K562 (cell line): ENCODE measurements around the gene NUCB2. TPM values are rescaled to one million over a fixed set of nuclear protein-coding genes. Genes with fewer than 3 reads are reported as not detected.

Source experiments
- CEBPB ChIP-seq: fragments of 450-650 bp; IDR thresholded peaks from 2 replicates; pipeline ENCODE4 v1.6.1; 2016; ENCODE audit warnings: missing genetic modification characterization, missing compliant biosample characterization
- CREB3L1 ChIP-seq: fragments of 450-650 bp; IDR thresholded peaks from 2 replicates; pipeline ENCODE4 v1.6.1; 2014; ENCODE audit warnings: low read depth, mild to moderate bottlenecking, moderate library complexity, borderline replicate concordance
- ESRRA ChIP-seq: fragments of 450-650 bp; IDR thresholded peaks from 2 replicates; pipeline ENCODE4 v1.6.1; 2014; ENCODE audit warnings: low read depth, mild to moderate bottlenecking, moderate library complexity, borderline replicate concordance
- FOXP4 ChIP-seq: sonication (generic); formaldehyde crosslinking; IDR thresholded peaks from 2 replicates; pipeline ENCODE4 v1.8.0; 2022; ENCODE audit warnings: mild to moderate bottlenecking, missing genetic modification reagents, borderline replicate concordance
- HDAC1 ChIP-seq, 2 experiments: fragments of 450-650 bp; IDR thresholded peaks; 2 replicates each; pipeline ENCODE4 v1.6.1; 2016 to 2017; ENCODE audit warnings: inconsistent platforms in 1 of 2, mild to moderate bottlenecking in 1 of 2, moderate library complexity in 1 of 2
- HDAC3 ChIP-seq: fragments of 450-650 bp; IDR thresholded peaks from 2 replicates; pipeline ENCODE4 v1.6.1; 2018; ENCODE audit warnings: borderline replicate concordance, mild to moderate bottlenecking, moderate library complexity; ENCODE audit not compliant: partially characterized antibody
- JUNB ChIP-seq: fragments of 450-650 bp; formaldehyde crosslinking; conservative IDR thresholded peaks from 2 replicates; pipeline ENCODE4 v1.4.0; 2020; ENCODE audit warnings: mild to moderate bottlenecking
- MAFG ChIP-seq: fragments of 450-650 bp; conservative IDR thresholded peaks from 2 replicates; pipeline ENCODE4 v1.6.1; 2016; ENCODE audit warnings: missing genetic modification characterization, missing compliant biosample characterization
- MEF2A ChIP-seq: IDR thresholded peaks from 2 replicates; pipeline ENCODE4 v1.6.1; 2011; ENCODE audit warnings: low read depth, mild to moderate bottlenecking, low read length, moderate library complexity; ENCODE audit not compliant: control insufficient read depth
- NR2C1 ChIP-seq, 2 experiments: fragments of 450-650 bp; IDR thresholded peaks; 2 replicates each; pipeline ENCODE4 v1.6.1; 2017; ENCODE audit warnings: mild to moderate bottlenecking in 2 of 2, antibody characterized with exemption in 1 of 2, inconsistent platforms in 1 of 2, missing compliant biosample characterization in 1 of 2, missing genetic modification characterization in 1 of 2
- POU5F1 ChIP-seq: fragments of 150-350 bp; IDR thresholded peaks from 2 replicates; pipeline ENCODE4 v1.6.1; 2014; ENCODE audit warnings: borderline replicate concordance, low read length, low read depth, mild to moderate bottlenecking; ENCODE audit not compliant: partially characterized antibody
- SIRT6 ChIP-seq: IDR thresholded peaks from one replicate; pipeline ENCODE4 v1.6.1; 2012; ENCODE audit warnings: low read depth, mild to moderate bottlenecking, control low read depth, inconsistent platforms, low read length, moderate library complexity
- SMARCA5 ChIP-seq: fragments of 450-650 bp; IDR thresholded peaks from 2 replicates; pipeline ENCODE4 v1.6.1; 2016
- SNIP1 ChIP-seq: fragments of 450-650 bp; IDR thresholded peaks from 2 replicates; pipeline ENCODE4 v1.7.1; 2017; ENCODE audit warnings: low read depth, mild to moderate bottlenecking
- SPI1 ChIP-seq: IDR thresholded peaks from 2 replicates; pipeline ENCODE4 v1.6.1; 2011; ENCODE audit warnings: low read depth, low read length, control low read depth, borderline replicate concordance
- SRSF9 ChIP-seq: fragments of 200-400 bp; formaldehyde crosslinking; IDR thresholded peaks from 2 replicates; pipeline ENCODE4 v1.6.1; 2017; ENCODE audit warnings: low read depth, low read length, borderline replicate concordance
- ZC3H11A ChIP-seq: IDR thresholded peaks from 2 replicates; pipeline ENCODE4 v1.6.1; 2012; ENCODE audit warnings: low read depth, low read length, improper control_type of control experiment
- ZHX1 ChIP-seq: fragments of 150-350 bp; conservative IDR thresholded peaks from 2 replicates; pipeline ENCODE4 v1.6.1; 2014; ENCODE audit warnings: low read length
- polyA plus RNA-seq, 8 experiments: library from polyadenylated mRNA; depleted of rRNA in 4 of 8; stranded (reverse) in 5 of 8; unstranded in 3 of 8; fragments of >200 nt; fragmentation: Nextera tagmentation in 2 of 8; fragmentation: Illumina TruSeq in 1 of 8; extraction: Ambion mirVana in 2 of 8; extraction: Trizol in 1 of 8; gene quantifications; 2 replicates each; pipeline versions ENCODE4 v1.2.1 to v1.2.3, GENCODE V29; 2011 to 2014; ENCODE audit warnings: inconsistent platforms in 1 of 8, missing spikeins in 1 of 8
- total RNA-seq, 7 experiments: library from RNA; depleted of rRNA in 6 of 7; stranded (reverse); fragments of >200 nt in 6 of 7; fragmentation: Illumina TruSeq in 2 of 7; extraction: Trizol in 2 of 7; gene quantifications; 2 replicates each; pipeline versions ENCODE4 v1.2.1 to v1.2.3, GENCODE V29; 2011 to 2021; ENCODE audit warnings: low replicate concordance in 1 of 7
- TF ChIP-seq, protein P1 (sequence below): IDR thresholded peaks from 2 replicates; pipeline ENCODE4 v1.6.1; 2012; ENCODE audit warnings: low read depth, low read length, improper control_type of control experiment, borderline replicate concordance

Gene NUCB2
- total and polyA plus RNA-seq, 9 of the 15 experiments (the other 6 are each of a cell fraction or from before 2014, with no cell fraction given) = 54.0 to 108 (median 84.6) TPM

DNA sequence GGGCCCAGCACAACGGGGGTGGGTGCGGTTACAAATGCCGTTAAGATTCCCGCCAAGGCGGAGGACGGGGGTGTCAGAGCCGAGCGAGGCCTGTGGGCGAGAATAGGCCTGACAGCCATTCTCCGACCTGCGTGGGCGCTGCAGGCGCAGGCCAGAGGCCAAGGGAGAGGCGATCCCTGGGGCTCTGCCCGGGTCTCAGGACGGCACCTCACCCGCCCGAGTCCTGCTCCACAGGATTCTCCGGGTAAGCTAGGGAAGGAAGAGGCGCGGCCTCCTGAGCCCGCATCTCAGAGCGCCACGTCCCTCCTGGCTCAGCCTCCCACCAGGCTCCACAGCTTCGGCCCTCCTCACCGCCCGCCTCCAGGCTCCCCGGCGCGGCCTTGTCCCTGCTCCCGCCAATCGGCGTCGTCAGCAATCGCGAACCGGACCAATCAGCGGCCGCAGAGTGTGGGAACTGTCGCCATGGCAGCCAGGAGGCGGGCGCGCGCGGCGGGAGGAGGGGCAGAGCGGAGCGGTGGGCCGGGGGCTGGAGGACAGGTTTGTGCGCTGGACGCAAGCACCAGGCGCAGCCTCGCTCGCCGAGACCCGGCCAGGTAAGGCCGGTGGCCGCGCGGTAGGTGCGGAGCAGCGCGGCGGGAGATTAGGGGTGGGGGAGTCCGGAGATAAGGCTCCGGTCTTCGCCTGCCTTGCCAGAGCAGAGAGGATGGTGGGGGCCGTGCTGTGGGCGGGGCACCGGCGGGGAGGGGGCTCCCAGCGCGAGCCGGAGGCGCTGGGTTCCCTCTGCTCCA lies at the start of gene NUCB2 (continued):
- TF ChIP-seq CREB3L1 = peak; percentile 96
- TF ChIP-seq POU5F1 = no peak
- no peak for TF ChIP-seq SPI1
- no peak for TF ChIP-seq SIRT6
- no peak for TF ChIP-seq FOXP4 (CRISPR knock-in tag)
- no peak for TF ChIP-seq CEBPB
- TF ChIP-seq SRSF9 = no peak
- TF ChIP-seq, protein P1, sequence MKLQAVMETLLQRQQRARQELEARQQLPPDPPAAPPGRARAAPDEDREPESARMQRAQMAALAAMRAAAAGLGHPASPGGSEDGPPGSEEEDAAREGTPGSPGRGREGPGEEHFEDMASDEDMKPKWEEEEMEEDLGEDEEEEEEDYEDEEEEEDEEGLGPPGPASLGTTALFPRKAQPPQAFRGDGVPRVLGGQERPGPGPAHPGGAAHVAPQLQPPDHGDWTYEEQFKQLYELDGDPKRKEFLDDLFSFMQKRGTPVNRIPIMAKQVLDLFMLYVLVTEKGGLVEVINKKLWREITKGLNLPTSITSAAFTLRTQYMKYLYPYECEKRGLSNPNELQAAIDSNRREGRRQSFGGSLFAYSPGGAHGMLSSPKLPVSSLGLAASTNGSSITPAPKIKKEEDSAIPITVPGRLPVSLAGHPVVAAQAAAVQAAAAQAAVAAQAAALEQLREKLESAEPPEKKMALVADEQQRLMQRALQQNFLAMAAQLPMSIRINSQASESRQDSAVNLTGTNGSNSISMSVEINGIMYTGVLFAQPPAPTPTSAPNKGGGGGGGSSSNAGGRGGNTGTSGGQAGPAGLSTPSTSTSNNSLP = no peak
- TF ChIP-seq SNIP1 = no peak
- no peak for TF ChIP-seq JUNB (CRISPR knock-in tag)
- no peak; the same call in 1 of the 2 replicates for TF ChIP-seq ESRRA
- TF ChIP-seq HDAC1 (IDR thresholded peaks at IDR 0.05) = peak in 1 of 2 experiments; percentile 25; a peak in 1 of 4 replicates
- no peak for TF ChIP-seq MEF2A
- TF ChIP-seq HDAC3 = no peak
- TF ChIP-seq NR2C1 (IDR thresholded peaks at IDR 0.05) = no peak
- no peak for TF ChIP-seq NR2C1 (tag; IDR thresholded peaks at IDR 0.05)
- no peak for TF ChIP-seq ZC3H11A
- TF ChIP-seq SMARCA5 = no peak
- no peak for TF ChIP-seq ZHX1
- no peak for TF ChIP-seq MAFG (tag)
